ENCODE measurements around the gene EZR.
"Not testable (repeated sequence)": the region's sequence is repeated elsewhere in the genome, so short reads cannot be mapped to it uniquely, and the experiment has no call there.

EZR gene

GRCh38 chr6:158843751-158844683 lies 24.8 kb upstream of the EZR start:
- no peak for DNase-seq (ENCODE audit: low read depth, low spot score)

- no peak for DNase-seq (ENCODE audit: low read depth, low spot score)
Measured at GRCh38 chr6:158841358-158841757, 22.2 kb upstream of the EZR start.

- no peak for DNase-seq (ENCODE audit: low read depth, low spot score)
Measured at GRCh38 chr6:158840465-158840864, 21.3 kb upstream of the EZR start.

- no peak for DNase-seq (ENCODE audit: low read depth, low spot score)
Measured at GRCh38 chr6:158839796-158840195, 20.6 kb upstream of the EZR start.

- DNase-seq (ENCODE audit: low read depth, low spot score): not testable (repeated sequence)
Measured at GRCh38 chr6:158838790-158839189, 19.6 kb upstream of the EZR start.

GRCh38 chr6:158837684-158838625 lies 18.8 kb upstream of the EZR start:
- DNase-seq (ENCODE audit: low read depth, low spot score): no peak

- DNase-seq (ENCODE audit: low read depth, low spot score): no peak
Measured at GRCh38 chr6:158836625-158837311, 17.6 kb upstream of the EZR start.

- DNase-seq (ENCODE audit: low read depth, low spot score): no peak
Measured at GRCh38 chr6:158835616-158836221, 16.6 kb upstream of the EZR start.

- DNase-seq (ENCODE audit: low read depth, low spot score): no peak
Measured at GRCh38 chr6:158834675-158835385, 15.7 kb upstream of the EZR start.

- DNase-seq (ENCODE audit: low read depth, low spot score): not testable (repeated sequence)
Measured at GRCh38 chr6:158832807-158833206, 13.6 kb upstream of the EZR start.

- no peak for DNase-seq (ENCODE audit: low read depth, low spot score)
Measured at GRCh38 chr6:158832026-158832425, 12.9 kb upstream of the EZR start.

GRCh38 chr6:158831571-158831970 lies 12.4 kb upstream of the EZR start:
- DNase-seq (ENCODE audit: low read depth, low spot score): no peak

- no peak for DNase-seq (ENCODE audit: low read depth, low spot score)
Measured at GRCh38 chr6:158830736-158831135, 11.6 kb upstream of the EZR start.

GRCh38 chr6:158828807-158829206 lies 9.6 kb upstream of the EZR start:
- DNase-seq (ENCODE audit: low read depth, low spot score): no peak

GRCh38 chr6:158826819-158827501 lies 7.8 kb upstream of the EZR start:
- DNase-seq (ENCODE audit: low read depth, low spot score): no peak

GRCh38 chr6:158825951-158826306 lies 6.8 kb upstream of the EZR start:
- DNase-seq (ENCODE audit: low read depth, low spot score): no peak

GRCh38 chr6:158825038-158825950 lies 6.1 kb upstream of the EZR start:
- DNase-seq (ENCODE audit: low read depth, low spot score): no peak

- not testable (repeated sequence) for DNase-seq (ENCODE audit: low read depth, low spot score)
Measured at GRCh38 chr6:158823616-158824015, 4.4 kb upstream of the EZR start.

- DNase-seq (ENCODE audit: low read depth, low spot score): no peak
Measured at GRCh38 chr6:158819977-158820622, 932 bp upstream of the EZR start.

All from activated naive CD8-positive, alpha-beta T cell treated with anti-CD3 and anti-CD28 coated beads, Interleukin-2, amount 50 U/mL, for 16 hours (primary cell).